CD4-positive, alpha-beta T cell treated with Interleukin-17A for 4 hours (primary cell): ENCODE measurements around the gene SMAD6.

Experiments
- DNase-seq: peaks from one replicate; pipeline ENCODE4 v3.0.0-alpha.2; 2020; ENCODE audit warnings: mixed read lengths

The SMAD6 gene

GRCh38 chr15:66760968-66761725, 59.1 kb downstream of the SMAD6 start:
- no peak for DNase-seq

DNA sequence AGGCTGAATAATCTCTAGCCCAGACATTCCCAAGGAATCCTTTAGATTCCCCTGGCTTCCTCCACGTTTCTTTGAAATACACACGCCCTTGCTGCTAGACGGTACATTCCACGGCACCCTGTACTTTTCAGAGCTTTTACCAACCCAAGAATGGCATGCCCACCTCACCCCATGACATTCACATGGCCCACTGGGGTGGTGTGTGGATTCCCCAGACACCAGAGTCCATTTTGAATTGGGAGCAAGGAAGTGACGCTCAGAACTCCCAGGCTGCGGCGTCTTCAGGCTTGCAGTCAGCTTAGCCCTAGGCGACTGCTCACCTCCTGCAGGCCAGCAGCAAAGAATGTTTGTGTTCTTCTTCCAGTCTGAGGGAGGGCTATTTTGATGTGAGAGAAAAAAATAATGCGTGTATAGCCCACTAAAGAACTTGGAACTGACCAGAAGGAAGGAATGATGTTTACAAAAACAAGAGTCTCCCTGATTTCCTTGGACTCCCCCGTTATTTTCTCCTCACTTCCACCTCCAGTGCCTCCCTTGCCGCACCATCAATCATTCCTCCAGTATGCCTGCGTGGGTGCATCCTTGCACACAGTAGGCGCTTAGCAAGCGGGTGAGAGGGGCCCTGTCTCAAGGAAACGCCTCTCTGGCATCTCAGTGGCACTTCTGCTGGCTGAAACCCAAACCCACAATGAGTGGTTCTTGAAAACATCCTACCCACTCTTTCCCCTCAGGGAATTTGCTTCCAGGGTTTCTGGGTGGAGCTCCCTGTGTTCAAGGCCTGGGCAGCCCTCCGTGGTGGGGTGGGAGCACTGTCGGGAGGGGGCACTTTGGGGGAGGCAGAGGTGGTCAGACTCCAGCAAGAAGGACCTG, 59.9 kb downstream of the SMAD6 start:
- no peak for DNase-seq

- no peak for DNase-seq
Observed at GRCh38 chr15:66763186-66764071, 61.4 kb downstream of the SMAD6 start.

DNA sequence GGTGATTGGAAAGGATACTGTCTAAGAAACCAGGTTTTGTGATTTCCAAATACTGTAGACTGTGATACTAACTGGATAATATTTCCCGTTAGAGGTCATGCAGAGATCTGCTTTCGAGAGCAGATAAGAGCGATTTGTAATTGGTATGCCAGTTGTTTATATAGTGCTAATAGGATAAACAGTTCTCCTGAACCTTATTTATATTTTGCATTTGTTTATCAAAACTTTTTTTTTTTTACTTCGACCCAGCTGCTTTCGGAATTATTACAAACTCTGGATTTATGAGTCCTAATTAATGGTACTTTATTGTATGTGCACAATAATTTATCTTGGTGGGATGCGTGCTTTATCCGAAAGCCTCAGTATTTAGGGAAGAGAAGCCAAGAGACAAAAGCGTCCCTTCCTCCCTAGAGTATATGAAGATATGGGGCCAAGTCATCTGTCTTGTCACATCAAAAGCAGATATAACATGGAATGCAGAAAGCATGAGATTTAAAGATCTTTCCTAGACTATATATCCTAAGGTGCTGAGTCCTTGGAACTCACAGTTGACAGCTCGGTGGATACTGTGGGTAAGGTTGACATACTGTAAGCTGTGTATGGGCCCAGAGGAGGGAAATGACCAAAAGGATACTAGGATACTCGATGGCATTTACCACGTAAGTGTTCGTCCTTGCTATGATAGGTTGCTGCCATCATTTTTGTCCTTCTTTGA, 62.2 kb downstream of the SMAD6 start:
- DNase-seq = no peak

GRCh38 chr15:66765478-66766281, 63.6 kb downstream of the SMAD6 start:
- DNase-seq = no peak

- DNase-seq = no peak
Observed at GRCh38 chr15:66766282-66767230, 64.5 kb downstream of the SMAD6 start.

GRCh38 chr15:66767240-66767659, 65.2 kb downstream of the SMAD6 start:
- no peak for DNase-seq

GRCh38 chr15:66768987-66769386, 67.0 kb downstream of the SMAD6 start:
- no peak for DNase-seq

DNA sequence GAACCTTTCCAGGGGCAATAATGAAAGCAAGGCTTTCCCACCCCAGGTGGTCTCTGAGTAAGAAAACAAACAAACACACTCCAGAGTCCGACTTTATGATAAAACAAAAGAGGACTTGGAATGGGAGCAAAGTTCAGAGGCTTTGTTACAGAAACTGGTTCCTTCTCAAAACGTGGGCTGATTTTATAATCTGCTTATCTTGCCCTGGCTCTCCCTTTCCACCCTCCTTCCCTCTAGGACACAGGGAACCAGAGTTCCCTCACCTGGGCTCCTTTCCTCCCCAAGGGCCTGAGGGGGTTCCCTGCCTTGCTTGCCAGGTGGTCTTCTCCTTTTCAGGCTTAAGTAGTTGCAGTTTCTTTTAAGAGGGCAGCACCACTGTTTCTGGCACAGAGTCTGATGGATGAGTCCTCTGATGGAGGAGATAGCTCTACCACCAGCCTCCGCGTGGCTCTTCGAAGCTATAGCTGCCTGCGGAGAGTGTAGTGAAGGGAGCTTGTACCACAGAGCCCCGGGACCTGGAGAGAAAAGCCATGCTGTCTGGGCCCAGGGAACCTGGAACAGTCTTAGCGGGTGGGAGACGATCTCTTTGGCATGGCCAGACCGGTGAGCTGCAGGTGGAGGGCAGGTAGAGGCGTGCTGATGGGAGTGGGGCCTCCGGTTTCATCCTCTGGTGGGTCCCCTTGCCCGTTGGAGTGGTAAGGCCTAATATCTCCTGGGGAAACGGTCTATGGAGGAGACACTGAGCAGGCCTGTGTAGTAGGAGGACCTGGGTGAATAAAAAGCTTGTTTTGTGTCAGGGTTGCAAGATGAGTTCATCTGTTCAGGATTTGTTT, 68.7 kb downstream of the SMAD6 start:
- no peak for DNase-seq

- no peak for DNase-seq
Observed at GRCh38 chr15:66771351-66771650, 69.3 kb downstream of the SMAD6 start.

DNA sequence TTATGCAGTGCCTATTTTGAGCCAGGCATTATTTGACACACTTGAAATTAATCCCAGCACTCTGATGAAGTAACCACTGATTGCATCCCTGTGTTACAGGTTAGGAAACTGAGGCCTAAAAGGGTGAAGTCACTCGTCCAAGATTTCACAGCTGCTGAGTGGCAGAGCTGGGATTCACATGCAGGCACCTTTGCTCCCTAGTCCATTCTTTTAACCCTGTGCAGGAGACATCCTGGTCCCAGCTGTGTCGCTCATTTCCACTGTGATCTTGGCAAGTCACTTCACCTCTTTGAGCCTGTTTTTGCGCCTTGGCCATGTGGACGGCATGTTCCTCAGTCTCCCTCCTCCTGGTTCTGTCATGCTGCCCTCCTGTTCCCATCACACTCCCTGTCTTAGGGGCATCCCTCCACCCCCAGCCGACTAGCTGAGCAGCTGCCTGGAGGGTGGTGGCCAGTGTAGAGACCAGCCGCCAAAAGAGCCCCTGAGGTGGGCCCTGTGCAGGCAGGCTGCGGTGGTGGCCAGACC, 70.6 kb downstream of the SMAD6 start:
- DNase-seq = no peak

DNA sequence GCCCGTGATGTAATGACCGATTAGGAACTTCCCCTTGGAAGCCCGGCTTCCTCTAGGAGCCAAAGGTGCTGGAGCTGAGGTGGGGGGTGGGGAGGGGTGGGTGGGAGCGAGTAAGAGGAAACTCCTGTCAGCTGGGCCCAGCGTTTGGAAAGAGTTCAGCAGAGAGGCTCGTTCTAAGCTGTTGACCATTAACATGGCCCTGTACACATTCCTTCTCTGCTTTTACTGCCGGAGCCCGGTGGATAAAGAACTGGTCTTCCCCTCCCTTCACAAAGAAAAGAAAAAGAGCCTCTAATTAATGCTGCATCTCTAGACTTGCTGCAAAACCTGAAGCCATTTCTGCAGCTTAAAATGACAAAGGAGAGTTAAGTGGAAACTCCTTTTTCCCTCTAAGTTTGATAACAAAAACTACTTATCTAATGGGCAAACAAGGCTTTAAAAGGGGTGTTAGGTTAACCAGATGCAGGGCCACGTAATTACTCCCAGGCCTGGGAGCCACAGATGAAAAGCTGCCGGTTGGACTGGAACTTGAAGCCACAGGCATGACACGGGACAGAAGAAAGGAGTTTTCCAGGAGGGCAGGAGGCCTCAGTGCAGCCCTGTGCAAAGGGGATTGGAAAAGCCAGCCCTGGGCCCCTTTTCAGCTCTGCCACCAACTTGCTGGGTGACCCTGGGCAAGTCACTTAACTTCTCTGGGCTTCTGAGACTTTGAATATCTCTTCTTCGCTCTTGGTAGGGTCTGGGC, 71.3 kb downstream of the SMAD6 start:
- DNase-seq = no peak

DNA sequence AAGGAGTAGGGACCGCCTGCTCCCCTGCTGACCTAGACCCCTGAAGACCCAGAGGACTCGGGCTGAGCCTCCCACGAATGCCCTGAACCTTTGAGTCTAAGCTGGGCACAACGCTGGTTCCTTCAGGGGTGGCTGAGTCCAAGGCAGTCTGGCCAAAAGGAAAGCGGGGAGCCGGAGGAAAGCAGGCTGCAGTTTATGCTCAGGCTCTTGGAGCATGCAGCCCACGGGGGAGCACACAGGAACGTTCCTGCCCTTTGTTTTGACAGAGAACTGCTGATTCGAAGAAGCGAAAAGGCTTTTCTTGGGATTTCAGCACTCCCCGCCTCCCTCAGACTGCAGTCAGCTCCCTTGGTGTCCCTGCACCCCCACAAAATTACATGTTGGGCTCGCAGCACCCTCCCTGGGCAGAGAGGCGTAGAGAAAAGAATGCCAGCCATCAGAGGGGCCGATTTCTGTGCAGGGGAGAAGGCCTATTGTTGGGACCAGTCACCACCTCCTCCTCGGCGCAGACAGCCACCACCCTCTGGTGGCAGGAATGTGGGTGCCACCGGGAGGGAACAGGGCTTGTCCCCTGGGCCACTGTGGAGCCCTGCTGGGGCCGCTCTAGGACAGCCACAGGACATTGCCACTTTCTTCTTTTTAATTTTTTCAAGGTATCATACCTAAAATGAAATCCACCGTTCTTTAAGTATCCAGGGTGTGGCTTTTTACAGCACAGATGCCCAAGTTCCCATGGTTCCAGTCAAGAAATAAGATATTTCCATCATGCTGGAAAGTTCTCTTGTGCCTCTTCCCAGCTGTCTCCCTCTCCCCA, 72.2 kb downstream of the SMAD6 start:
- DNase-seq = peak; percentile 67

- no peak for DNase-seq
Observed at GRCh38 chr15:66775127-66776105, 73.4 kb downstream of the SMAD6 start.

GRCh38 chr15:66777054-66777453, 75.0 kb downstream of the SMAD6 start:
- no peak for DNase-seq

DNA sequence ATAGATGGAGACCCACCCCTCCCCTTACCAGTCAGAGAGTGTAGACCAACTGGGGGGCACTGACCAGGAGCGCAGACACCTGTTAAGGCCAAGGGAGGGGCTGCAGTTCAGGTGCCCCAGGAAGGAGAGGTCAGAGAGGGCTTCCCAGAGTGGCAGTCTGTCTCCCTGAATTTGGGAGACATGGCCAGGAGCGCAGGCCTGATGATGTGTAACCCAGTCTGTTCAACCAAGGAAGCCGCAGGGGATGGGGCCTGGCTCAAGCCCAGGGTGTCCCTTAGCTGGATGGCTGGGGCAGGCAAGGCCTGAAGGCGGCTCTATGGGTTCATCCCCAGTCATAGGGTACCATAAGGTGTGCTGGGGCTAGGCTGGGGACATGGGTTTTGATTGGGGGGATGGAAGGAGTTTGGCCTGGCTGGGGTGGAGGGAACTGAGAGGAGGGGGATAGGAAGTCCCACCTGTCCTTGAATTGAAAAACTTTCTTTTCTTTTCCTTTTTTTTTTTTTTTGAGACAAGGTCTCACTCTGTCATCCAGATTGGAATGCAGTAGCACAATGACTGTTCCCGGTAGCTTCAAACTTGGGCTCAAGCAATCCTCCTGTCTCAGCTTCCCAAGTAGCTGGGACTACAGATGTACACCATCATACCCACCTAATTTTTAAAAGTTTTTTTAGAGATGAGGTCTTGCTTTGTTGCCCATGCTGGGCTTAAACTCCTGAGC, 75.7 kb downstream of the SMAD6 start:
- no peak for DNase-seq
